IgD-negative memory B cell (primary cell): ENCODE results near the gene TMEM170B. TPM values are rescaled to one million over a fixed set of nuclear protein-coding genes. Genes with fewer than 3 reads are reported as not detected.
"Not testable (repeated sequence)": the region's sequence is repeated elsewhere in the genome, so short reads cannot be mapped to it uniquely, and the experiment has no call there.

Source experiments
- H3K27ac Mint-ChIP-seq, 3 donors: one replicate each; pipeline ENCODE4 v1.8.0; 2020 to 2022; ENCODE audit warnings: mild to moderate bottlenecking in 3 of 3, mixed read lengths in 3 of 3, moderate library complexity in 1 of 3
- H3K27me3 Mint-ChIP-seq: one replicate; pipeline ENCODE4 v1.8.0; 2021; ENCODE audit warnings: mixed read lengths
- H3K36me3 Mint-ChIP-seq: one replicate; pipeline ENCODE4 v1.8.0; 2020; ENCODE audit warnings: mild to moderate bottlenecking, mixed read lengths
- H3K4me1 Mint-ChIP-seq, 3 donors: one replicate each; pipeline ENCODE4 v1.8.0; 2020 to 2022; ENCODE audit warnings: mixed read lengths in 3 of 3, mild to moderate bottlenecking in 1 of 3
- H3K4me3 Mint-ChIP-seq, 4 donors: one replicate each; pipeline ENCODE4 v1.8.0; 2020 to 2022; ENCODE audit warnings: mild to moderate bottlenecking in 4 of 4, mixed read lengths in 4 of 4, moderate library complexity in 3 of 4
- H3K9me3 Mint-ChIP-seq, 3 donors: one replicate each; pipeline ENCODE4 v1.8.0; 2020 to 2021; ENCODE audit warnings: mixed read lengths in 3 of 3, mild to moderate bottlenecking in 1 of 3
- polyA plus RNA-seq: library from polyadenylated mRNA; unstranded; fragments of 300-500 nt; fragmentation: Illumina TruSeq; gene quantifications from one replicate; pipeline ENCODE4 v1.2.3, GENCODE V29; 2021

Gene TMEM170B
- polyA plus RNA-seq, 1 donor from 2014 or later: 0.36 TPM

DNA sequence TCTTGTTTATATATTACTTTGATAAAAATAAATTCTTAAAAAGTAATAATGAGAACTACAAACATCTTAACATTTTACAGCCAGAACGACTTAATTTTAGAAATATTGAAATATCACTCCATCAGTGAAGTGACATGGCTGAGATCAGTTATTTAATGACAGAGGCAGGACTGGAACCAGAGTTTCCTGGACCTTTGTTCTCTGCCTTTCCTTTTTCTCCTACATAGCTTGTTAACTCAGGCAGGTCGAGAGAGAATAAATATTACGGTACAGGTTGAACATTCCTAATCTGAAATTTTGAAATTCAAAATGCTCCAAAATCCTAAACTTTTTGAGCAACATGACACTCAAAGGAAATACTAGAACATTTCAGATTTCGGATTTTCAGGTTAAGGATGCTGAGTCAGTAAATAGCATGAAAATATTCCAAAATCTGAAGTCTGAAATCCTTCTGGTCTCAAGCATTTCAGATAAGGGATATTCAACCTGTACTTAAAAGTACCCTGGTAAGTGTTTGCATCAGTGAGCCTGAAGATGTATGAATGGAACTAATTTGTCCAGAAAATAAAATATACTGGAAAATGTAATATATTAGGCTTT lies 6.5 kb downstream of the TMEM170B start:
- Mint-ChIP-seq H3K4me3 (no peak overlapping the region), H3K27ac (no peak overlapping the region), H3K4me1 (peaks cover 5 to 7% (median 5%) of the 10 kb centered on the region in 3 donors), H3K27me3 (no peaks in the 10 kb centered on the region), H3K36me3 (no peaks in the 10 kb centered on the region), H3K9me3 (no peaks in the 10 kb centered on the region)

DNA sequence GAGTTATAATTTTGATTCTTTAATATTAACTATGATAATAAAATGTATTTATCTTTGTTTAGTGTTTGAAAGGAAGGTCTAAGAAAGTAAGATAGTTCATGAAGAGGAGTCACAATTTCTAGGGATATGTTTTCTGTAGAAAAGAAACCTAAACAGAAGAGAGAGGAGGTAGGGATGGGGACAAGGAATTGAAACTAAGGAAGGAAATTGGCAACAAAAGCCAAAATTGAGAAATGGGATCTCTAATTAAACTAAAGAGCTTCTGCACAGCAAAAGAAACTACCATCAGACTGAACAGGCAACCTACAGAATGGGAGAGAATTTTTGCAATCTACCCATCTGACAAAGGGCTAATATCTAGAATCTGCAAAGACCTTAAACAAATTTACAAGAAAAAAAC lies 10.3 kb downstream of the TMEM170B start:
- H3K27me3 Mint-ChIP-seq, H3K9me3 Mint-ChIP-seq, H3K4me1 Mint-ChIP-seq, H3K4me3 Mint-ChIP-seq, H3K27ac Mint-ChIP-seq, H3K36me3 Mint-ChIP-seq: not testable (repeated sequence)

DNA sequence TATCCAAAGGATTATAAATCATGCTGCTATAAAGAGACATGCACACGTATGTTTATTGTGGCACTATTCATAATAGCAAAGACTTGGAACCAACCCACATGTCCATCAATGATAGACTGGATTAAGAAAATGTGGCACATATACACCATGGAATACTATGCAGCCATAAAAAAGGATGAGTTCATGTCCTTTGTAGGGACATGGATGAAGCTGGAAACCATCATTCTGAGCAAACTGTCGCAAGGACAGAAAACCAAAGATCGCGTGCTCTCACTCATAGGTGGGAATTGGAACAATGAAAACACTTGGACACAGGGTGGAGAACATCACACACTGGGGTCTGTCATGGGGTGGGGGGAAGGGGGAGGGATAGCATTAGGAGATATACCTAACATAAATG lies 11.0 kb downstream of the TMEM170B start:
- H3K4me3 Mint-ChIP-seq, H3K9me3 Mint-ChIP-seq, H3K27me3 Mint-ChIP-seq, H3K36me3 Mint-ChIP-seq, H3K4me1 Mint-ChIP-seq, H3K27ac Mint-ChIP-seq: not testable (repeated sequence)

DNA sequence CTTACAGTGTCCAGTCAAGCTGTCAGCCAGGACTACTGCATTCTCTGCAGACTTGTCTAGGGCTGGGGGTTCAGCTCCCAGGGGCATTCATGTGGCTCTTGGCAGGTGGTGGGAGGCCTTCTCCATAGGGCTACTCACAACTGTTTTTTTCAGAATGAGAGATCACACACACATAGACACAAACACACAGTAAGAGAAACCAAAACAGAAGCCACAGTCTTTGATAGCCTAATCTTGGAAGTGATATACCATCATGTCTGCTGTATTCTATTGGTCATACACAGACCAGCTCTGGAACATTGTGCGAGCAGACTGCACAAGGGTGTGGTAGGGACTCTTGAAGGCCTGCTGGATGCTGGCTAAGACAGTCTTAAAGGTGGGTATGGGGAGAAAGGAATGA lies 13.5 kb downstream of the TMEM170B start:
- H3K36me3 Mint-ChIP-seq: no peaks in the 10 kb centered on the region
- peaks cover 0 to 3% (median 0%) of the 10 kb centered on the region in 3 donors for H3K4me1 Mint-ChIP-seq
- H3K9me3 Mint-ChIP-seq: no peaks in the 10 kb centered on the region
- H3K4me3 Mint-ChIP-seq: no peak overlapping the region
- H3K27me3 Mint-ChIP-seq: no peaks in the 10 kb centered on the region
- H3K27ac Mint-ChIP-seq: no peak overlapping the region

DNA sequence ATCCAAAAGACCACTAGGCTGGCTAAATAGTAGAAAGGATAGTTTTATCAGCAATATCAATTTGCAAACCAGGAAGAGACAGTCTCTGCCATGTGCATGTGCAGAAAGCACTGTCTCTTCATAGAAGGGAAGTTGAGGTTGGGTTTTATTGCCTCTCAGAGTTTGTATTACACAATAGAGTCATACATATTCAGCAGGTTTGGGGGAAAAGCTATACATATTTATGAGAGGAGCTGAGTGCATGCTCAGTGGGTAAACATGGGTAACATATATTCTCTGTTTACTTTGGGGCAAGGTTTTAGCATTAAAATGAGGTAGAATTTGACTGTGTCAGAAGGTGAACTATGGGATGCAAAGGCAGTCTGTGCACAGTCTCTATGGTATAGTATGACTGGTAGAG lies 14.9 kb downstream of the TMEM170B start:
- Mint-ChIP-seq H3K4me3 (no peak overlapping the region), H3K36me3 (no peaks in the 10 kb centered on the region), H3K27me3 (no peaks in the 10 kb centered on the region), H3K9me3 (no peaks in the 10 kb centered on the region), H3K27ac (no peak overlapping the region), H3K4me1 (peaks cover 0 to 3% (median 0%) of the 10 kb centered on the region in 3 donors)

DNA sequence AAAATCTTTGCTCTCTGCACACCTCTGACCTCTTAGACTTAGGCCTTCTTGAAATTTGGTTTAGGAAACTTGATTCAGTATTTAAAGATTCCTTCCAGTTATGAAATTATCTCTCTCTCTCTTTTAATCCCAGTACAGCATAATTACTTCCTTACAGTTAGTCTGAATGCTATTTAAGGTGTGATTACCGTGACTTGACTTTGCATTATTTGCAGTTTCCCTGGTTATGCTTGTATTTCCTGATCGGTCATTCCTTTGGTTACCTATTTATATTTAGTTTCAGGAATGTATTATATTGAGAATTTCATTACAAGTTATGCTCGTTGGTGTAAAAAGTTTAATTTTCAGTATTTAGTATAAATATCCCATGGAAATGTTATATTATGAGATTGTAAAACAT lies 16.3 kb downstream of the TMEM170B start:
- peaks cover 0 to 3% (median 0%) of the 10 kb centered on the region in 3 donors for H3K4me1 Mint-ChIP-seq
- H3K4me3 Mint-ChIP-seq: no peak overlapping the region
- H3K9me3 Mint-ChIP-seq: no peaks in the 10 kb centered on the region
- no peaks in the 10 kb centered on the region for H3K36me3 Mint-ChIP-seq
- no peaks in the 10 kb centered on the region for H3K27me3 Mint-ChIP-seq
- no peak overlapping the region for H3K27ac Mint-ChIP-seq

DNA sequence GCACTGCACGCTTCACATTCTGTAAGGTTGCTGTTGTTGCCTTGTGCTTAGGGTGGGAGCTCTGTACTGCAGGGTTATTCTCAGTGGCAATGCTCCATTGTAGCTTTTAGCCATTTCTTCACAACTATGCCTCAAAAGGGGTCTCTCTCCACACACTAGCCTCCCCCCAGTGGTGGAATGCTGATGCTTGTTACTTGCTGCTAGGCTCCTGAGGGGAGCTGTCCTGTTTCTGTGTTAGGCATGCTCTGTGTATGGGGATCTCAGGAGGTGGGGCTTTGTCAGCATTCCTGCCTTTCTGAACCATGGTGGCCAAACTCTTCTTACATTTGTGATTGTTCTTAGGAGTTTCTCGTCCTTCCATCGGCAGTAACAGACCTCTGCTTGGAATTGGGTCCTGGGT lies 18.8 kb downstream of the TMEM170B start:
- Mint-ChIP-seq H3K27ac (no peak overlapping the region), H3K4me1 (peaks cover 0 to 3% (median 0%) of the 10 kb centered on the region in 3 donors), H3K36me3 (no peaks in the 10 kb centered on the region), H3K9me3 (no peaks in the 10 kb centered on the region), H3K4me3 (no peak overlapping the region), H3K27me3 (no peaks in the 10 kb centered on the region)

DNA sequence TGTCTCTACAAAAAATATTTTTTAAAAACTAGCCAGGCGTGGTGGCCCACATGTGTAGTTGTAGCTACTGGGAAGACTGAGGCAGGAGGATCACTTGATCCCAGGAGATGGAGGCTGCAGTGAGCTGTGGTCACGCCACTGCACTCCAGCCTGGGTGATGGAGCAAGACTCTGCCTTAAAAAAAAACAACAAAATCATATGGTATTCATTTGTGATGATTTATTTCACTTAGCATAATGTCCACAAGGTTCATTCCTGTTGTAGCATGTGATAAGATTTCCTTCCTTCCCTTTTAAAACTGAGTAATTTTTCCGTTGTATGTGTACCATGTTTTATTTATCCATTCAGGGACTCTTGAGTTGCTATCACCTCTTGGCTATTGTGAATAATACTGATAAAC lies 26.2 kb downstream of the TMEM170B start:
- Mint-ChIP-seq H3K27ac (no peak overlapping the region), H3K9me3 (no peaks in the 10 kb centered on the region), H3K4me1 (no peaks in the 10 kb centered on the region), H3K4me3 (no peak overlapping the region), H3K36me3 (peaks cover 2% of the 10 kb centered on the region), H3K27me3 (peaks cover 1% of the 10 kb centered on the region)

DNA sequence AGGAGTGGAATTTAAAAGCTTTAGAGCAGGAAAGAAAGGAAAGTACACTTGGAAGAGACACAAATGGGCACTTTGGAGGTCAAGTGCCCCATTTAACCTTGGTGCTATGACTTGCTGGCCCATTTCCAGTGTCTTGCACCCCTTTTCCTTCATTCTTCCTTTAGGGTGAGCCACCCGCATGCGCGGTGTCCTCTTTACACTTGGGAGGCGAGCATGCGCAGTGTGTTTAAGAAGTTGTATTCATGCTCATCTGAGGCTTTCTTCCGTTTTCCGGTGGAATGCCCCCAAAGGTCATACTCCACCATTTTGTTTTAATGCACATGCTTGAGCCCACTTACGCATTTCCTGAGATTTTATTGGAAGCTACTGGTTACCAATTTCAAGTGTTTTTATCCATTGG lies 29.1 kb downstream of the TMEM170B start:
- Mint-ChIP-seq H3K27ac (no peak overlapping the region), H3K27me3 (peaks cover 1% of the 10 kb centered on the region), H3K9me3 (no peaks in the 10 kb centered on the region), H3K4me1 (peaks cover 0 to 1% (median 0%) of the 10 kb centered on the region in 3 donors), H3K36me3 (peaks cover 2% of the 10 kb centered on the region), H3K4me3 (no peak overlapping the region)

DNA sequence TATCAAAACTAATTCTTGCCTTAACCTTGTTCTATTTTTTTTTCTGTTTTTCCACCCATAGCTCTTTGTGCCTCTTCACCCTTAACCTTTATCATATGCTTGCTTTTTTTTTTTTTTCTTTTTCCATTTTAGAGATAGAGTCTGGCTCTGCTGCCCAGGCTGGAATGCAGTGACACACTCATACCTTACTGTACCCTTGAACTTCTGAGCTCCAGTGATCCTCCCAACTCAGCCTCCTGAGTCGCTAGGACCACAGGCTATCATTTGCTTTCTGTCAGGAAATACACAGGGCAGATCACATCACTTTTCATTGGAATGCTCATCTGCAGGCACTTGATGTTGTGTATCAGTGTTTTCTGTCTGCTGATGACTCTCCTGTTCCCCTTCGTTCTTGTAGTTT lies 33.5 kb downstream of the TMEM170B start:
- Mint-ChIP-seq H3K36me3 (peaks cover 2% of the 10 kb centered on the region), H3K27ac (no peak overlapping the region), H3K4me1 (peaks cover 0 to 1% (median 0%) of the 10 kb centered on the region in 3 donors)

DNA sequence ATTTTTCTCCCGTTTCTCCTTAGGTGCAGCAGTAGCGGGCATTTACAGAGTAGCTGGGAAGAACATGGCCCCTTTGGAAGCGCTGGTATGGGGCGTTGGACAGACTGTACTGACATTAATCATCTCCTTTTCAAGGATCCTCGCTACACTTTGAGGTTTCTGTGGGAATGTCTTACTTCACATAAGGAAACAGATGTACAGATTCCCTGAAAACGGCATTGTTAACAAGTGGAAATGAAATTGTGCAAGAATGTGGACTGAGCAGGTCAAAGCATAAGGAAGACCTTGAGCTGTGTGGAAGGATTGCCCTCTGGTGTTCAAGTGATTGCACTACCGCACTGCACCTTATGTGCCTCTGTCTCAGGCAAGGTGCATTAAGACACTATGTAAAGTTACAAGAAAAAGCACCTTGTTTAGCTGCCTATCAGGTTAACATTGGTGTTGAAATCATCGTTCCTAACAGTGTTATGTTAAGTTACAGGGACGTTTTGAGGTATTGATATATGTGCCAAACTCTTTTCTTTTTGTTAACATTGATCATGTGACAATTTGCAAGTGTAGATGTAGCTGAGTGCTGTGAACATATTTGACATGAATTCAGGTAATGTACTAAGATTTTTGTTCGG lies 38.0 kb downstream of the TMEM170B start:
- peaks cover 1% of the 10 kb centered on the region for H3K36me3 Mint-ChIP-seq
- H3K9me3 Mint-ChIP-seq: no peaks in the 10 kb centered on the region

More for the DNA sequence above, 33.5 kb downstream of the TMEM170B start:
- Mint-ChIP-seq H3K4me3 (no peak overlapping the region), H3K9me3 (no peaks in the 10 kb centered on the region), H3K27me3 (no peaks in the 10 kb centered on the region)

DNA sequence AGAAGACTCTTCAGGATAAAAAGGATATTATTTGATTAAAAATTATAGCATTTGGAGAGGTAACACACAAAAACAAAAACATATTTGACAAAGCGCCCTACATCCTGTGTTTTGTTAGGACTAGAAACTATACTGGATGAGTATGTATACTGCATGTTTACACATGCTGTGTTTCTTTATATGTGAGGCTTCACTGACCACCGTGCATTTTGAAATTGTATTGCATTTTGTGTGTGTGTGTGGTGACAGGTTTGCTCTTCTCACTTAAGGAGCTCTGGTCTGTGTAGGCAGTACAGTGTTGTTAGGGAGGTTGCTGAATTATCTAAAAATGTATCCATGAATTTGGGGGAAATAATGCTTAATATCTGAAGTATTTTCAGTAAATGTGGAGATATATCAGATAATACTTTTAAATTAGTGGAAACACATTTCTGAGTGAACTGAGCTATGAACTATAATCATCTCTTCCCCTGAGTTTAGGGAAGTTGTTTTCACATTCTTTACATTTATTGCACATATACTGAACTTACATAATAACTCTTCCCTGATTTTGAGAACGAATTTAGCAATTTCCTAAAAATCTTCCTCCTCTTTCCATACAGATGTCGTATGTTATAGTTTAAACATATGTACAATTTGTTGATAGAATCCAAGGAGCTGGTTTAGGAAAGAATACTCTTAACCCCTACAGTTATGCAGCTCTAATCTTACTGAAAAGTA lies 43.3 kb downstream of the TMEM170B start:
- H3K36me3 Mint-ChIP-seq: peaks cover 3% of the 10 kb centered on the region
- H3K4me3 Mint-ChIP-seq: no peak overlapping the region
- no peak overlapping the region for H3K27ac Mint-ChIP-seq
- no peaks in the 10 kb centered on the region for H3K4me1 Mint-ChIP-seq
- H3K27me3 Mint-ChIP-seq: no peaks in the 10 kb centered on the region
- H3K9me3 Mint-ChIP-seq: no peaks in the 10 kb centered on the region

More for the DNA sequence above, 38.0 kb downstream of the TMEM170B start:
- no peak overlapping the region for H3K4me3 Mint-ChIP-seq
- no peaks in the 10 kb centered on the region for H3K27me3 Mint-ChIP-seq
- H3K27ac Mint-ChIP-seq: no peak overlapping the region
- peaks cover 0 to 1% (median 0%) of the 10 kb centered on the region in 3 donors for H3K4me1 Mint-ChIP-seq

DNA sequence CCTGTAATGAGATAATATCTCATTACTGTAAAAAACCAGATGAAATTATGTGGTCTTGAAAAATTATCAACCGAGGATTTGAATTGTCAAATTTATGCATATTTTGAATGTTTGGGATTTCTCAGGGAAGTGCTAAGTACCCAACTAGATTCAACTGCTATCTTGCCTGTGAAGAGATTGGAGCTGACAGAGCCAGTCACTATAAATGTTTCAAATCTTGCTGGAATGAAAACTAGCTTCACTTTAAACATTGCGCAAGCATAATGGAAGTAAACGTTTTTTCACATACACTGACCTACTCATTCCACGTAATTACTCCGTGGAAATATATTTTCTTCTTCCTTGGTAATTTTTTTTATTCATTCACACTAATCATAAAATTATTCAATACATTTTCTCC lies 46.7 kb downstream of the TMEM170B start:
- peaks cover 2% of the 10 kb centered on the region for H3K36me3 Mint-ChIP-seq
- no peak overlapping the region for H3K27ac Mint-ChIP-seq
- H3K27me3 Mint-ChIP-seq: peaks cover 1% of the 10 kb centered on the region
- no peaks in the 10 kb centered on the region for H3K9me3 Mint-ChIP-seq
- no peak overlapping the region for H3K4me3 Mint-ChIP-seq
- H3K4me1 Mint-ChIP-seq: no peaks in the 10 kb centered on the region

DNA sequence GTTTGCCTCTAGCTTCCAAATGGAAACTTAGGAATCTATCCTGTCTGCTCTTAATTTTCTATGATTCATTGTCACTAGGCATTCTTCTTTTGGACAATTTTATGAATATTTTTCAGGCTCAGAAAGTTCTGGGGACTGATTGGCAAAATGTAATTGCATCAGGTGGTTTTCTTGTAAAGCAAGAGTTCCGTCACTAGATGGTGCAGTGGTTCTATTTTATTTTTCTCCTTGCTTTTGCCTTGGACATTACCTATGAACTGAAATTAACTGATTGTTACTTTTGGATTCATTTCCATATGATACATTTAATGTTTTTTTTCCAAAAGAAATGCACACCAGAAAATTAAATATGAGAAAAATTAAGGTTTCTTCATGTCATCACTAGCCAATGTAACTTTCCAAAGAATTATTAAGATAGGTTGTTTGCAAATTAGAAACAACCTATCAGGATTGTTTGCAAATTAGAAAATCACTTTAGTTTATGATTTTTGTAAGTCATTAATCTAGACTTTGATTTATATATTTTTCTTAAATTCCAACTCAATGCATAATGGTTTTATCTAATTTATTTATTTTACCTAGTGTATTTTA lies 48.0 kb downstream of the TMEM170B start:
- H3K4me1 Mint-ChIP-seq: no peaks in the 10 kb centered on the region
- peaks cover 5% of the 10 kb centered on the region for H3K27me3 Mint-ChIP-seq
- no peak overlapping the region for H3K27ac Mint-ChIP-seq
- H3K36me3 Mint-ChIP-seq: peaks cover 2% of the 10 kb centered on the region
- no peak overlapping the region for H3K4me3 Mint-ChIP-seq
- no peaks in the 10 kb centered on the region for H3K9me3 Mint-ChIP-seq

DNA sequence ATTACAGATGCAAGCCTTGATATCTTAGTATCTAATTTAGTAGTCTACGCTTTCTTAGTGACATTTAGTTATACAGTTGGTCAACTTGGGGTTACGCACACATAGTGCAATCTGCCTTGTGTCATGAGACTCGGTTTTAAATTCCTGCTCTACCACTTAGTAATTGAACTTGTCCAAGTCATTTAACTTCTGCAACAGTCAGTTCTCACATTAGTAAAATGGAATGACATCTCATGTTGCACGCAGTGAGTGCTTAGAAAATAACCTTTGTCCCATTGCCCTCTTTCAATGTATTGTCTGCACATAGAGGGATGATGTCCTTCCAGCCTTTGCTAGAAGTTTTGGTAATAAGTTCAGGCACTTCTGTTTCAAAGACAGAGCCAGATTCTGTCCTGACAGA lies 48.6 kb downstream of the TMEM170B start:
- H3K4me1 Mint-ChIP-seq: no peaks in the 10 kb centered on the region
- no peak overlapping the region for H3K4me3 Mint-ChIP-seq
- H3K36me3 Mint-ChIP-seq: peaks cover under 1% of the 10 kb centered on the region
- peaks cover 8% of the 10 kb centered on the region for H3K27me3 Mint-ChIP-seq
- no peak overlapping the region for H3K27ac Mint-ChIP-seq
- H3K9me3 Mint-ChIP-seq: no peaks in the 10 kb centered on the region
